GM12872 (cell line): ENCODE measurements around the gene RNF208.

Source experiments
- CTCF ChIP-seq: IDR thresholded peaks from 3 replicates; pipeline ENCODE4 v1.5.1; 2011; ENCODE audit warnings: low read depth, mild to moderate bottlenecking, low read length, moderate library complexity; ENCODE audit not compliant: insufficient read depth

Gene RNF208

GRCh38 chr9:137237759-137238726 lies 16.0 kb upstream of the RNF208 start:
- TF ChIP-seq CTCF = no peak

- no peak for TF ChIP-seq CTCF
These were observed 14.9 kb upstream of the RNF208 start for GRCh38 chr9:137236936-137237421.

GRCh38 chr9:137236238-137236935 lies 14.3 kb upstream of the RNF208 start:
- peak; percentile 93 for TF ChIP-seq CTCF

GRCh38 chr9:137235424-137236237 lies 13.6 kb upstream of the RNF208 start:
- TF ChIP-seq CTCF = peak; percentile 46; the same call in 2 of the 3 replicates

GRCh38 chr9:137234758-137235423 lies 12.9 kb upstream of the RNF208 start:
- TF ChIP-seq CTCF = no peak

GRCh38 chr9:137234055-137234697 lies 12.1 kb upstream of the RNF208 start:
- no peak for TF ChIP-seq CTCF
